Keratinocyte (primary cell): ENCODE measurements around the gene COPS3.

Source experiments
- EZH2 ChIP-seq: IDR thresholded peaks from one replicate; pipeline ENCODE4 v1.6.1; 2012; ENCODE audit warnings: inconsistent platforms, mild to moderate bottlenecking, low read length, moderate library complexity
- TF ChIP-seq, protein P1 (sequence below), 3 experiments: IDR thresholded peaks in 1 of 3; conservative IDR thresholded peaks in 1 of 3; optimal IDR thresholded peaks in 1 of 3; 2 replicates in 2 of 3; 3 replicates in 1 of 3; pipeline versions ENCODE3 to v1.5.1; 2011; ENCODE audit warnings: low read length in 3 of 3, mild to moderate bottlenecking in 3 of 3, moderate library complexity in 2 of 3, control low read depth in 1 of 3, inconsistent platforms in 1 of 3; ENCODE audit not compliant: insufficient read depth in 2 of 3; ENCODE audit errors: extremely low read depth in 1 of 3

DNA sequence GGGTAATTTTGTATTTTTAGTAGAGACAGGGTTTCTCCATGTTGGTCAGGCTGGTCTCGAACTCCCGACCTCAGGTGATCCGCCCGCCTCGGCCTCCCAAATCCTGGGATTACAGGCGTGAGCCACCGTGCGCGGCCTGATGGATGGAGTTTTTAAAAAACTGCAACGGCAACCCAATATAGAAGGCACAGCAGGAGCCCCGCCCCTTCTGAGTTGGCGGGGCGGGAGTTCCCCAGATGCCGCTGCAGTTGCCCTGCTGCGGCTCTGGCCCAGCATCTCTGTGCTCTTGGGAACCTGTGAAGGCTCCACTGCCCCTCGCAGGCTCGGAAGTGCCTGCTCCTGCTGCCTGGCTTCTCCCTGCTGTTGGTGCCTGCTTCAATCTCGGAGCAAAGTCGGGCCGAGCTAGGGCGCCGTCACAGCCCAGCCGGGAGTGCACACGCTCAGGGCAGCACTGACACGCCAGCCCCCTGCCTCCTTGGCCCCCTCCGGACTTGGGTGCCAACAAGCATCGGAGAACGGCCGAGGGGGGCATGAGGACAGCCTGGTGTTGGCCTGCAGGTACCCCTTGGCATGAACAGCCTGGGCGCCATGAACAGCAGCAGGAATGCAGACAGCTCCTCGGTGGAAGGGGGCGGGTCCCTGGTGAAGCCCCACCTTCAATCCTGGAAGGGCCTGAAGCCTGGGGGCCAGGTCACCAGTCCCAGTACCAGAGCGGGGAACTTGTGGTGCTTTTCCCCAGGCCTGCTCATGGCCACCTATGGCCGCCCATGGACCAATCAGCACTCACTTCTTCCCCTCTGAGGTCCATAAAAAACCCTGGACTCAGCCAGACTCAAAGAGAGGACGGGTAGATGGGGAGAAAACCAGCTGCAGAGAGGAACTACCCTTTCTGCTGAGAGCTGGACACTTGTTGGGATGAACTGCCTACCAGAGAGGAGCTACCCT lies 19.9 kb upstream of the COPS3 start:
- TF ChIP-seq, protein P1, sequence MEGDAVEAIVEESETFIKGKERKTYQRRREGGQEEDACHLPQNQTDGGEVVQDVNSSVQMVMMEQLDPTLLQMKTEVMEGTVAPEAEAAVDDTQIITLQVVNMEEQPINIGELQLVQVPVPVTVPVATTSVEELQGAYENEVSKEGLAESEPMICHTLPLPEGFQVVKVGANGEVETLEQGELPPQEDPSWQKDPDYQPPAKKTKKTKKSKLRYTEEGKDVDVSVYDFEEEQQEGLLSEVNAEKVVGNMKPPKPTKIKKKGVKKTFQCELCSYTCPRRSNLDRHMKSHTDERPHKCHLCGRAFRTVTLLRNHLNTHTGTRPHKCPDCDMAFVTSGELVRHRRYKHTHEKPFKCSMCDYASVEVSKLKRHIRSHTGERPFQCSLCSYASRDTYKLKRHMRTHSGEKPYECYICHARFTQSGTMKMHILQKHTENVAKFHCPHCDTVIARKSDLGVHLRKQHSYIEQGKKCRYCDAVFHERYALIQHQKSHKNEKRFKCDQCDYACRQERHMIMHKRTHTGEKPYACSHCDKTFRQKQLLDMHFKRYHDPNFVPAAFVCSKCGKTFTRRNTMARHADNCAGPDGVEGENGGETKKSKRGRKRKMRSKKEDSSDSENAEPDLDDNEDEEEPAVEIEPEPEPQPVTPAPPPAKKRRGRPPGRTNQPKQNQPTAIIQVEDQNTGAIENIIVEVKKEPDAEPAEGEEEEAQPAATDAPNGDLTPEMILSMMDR (optimal IDR thresholded peaks at IDR 0.05 in 1 of 3, IDR thresholded peaks at IDR 0.05 in 1 of 3, conservative IDR thresholded peaks at IDR 0.05 in 1 of 3; ENCODE audit: extremely low read depth in 1 of 3, insufficient read depth in 2 of 3, low read length in 3 of 3), result no peak
- no peak for TF ChIP-seq EZH2
